Activated naive CD8-positive, alpha-beta T cell treated with anti-CD3 and anti-CD28 coated beads, Interleukin-2, amount 50 U/mL, for 16 hours (primary cell): Measurements from ENCODE around the gene TTBK2.
"Not testable (repeated sequence)": the region's sequence is repeated elsewhere in the genome, so short reads cannot be mapped to it uniquely, and the experiment has no call there.

Experiments used
- DNase-seq: peaks from one replicate; pipeline ENCODE4 v3.0.0-alpha.2; 2020; ENCODE audit warnings: low read depth, low spot score

The TTBK2 gene

DNA sequence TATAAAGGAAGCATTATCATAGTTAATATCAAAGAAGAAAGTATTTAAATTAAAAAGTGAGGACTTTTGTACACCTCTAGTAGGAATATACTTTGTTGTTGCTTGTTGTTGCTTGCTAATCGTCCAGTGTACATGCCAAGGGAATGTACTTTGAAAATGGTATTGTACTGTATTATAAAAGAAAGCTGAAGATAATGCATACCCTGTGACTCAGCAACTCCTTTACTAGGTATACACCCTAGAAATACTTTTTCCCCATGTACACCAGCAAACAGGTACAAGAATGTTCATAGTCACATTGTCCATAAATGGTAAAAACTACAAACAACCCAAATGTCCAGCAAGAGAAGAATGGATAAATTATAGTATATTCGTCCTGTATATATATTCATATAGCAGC lies 12.0 kb downstream of the TTBK2 start:
- DNase-seq, result no peak

DNA sequence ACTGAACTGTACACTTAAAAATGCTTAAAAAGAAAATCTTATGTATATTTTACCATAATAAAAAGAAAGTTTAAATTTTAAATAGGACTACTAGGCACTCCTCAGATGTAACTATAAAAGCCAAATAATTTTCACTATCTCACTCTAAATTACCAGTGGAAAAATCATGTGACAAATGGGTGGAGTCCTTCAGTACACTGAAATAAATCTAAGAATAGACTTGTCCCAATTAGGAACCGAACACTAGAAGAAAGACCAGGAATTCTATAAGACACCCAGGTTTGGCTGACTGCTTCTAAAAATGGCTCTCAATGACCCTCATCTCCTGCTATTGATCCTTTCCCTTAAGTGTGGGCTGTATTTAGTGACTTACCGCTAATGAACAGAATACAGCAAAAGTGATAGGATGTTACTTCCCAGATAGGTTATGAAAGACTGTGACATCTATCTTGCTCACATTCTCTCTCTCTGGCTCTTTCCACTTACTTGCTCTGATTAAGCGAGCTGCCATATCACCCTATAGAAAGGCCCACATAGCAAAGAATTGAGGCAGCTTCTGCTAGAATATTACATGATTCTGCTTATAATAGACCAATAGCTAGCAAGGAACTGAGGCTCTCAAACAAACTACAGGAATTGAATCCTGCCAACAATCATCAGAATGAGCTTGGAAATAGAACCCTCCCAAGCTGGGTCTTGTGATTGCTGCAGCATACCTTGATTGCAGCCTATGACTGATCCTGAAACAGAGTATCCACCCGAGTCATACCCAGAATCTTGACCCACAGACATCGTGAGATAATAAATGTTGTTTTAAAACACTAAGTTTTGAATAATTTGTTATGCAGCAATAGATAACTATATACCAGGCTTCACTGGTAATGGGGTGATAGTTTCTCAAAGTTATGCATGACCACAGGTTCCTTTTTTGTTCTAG lies 16.9 kb downstream of the TTBK2 start:
- DNase-seq, result no peak

DNA sequence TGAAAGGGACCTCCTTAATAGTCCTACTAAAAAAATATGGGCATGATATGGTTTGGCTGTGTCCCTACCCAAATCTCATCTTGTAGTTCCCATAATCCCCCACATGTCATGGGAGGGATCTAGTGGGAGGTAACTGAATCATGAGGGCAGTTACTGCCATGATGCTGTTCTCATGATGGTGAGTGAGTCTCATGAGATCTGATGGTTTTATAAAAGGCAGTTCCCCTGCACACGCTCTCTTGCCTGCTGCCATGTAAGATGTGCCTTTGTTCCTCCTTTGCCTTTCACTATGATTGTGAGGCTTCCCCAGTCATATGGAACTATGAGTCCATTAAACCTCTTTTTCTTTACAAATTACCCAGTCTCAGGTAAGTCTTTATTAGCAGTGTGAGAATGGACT lies 26.7 kb downstream of the TTBK2 start:
- not testable (repeated sequence) for DNase-seq

DNA sequence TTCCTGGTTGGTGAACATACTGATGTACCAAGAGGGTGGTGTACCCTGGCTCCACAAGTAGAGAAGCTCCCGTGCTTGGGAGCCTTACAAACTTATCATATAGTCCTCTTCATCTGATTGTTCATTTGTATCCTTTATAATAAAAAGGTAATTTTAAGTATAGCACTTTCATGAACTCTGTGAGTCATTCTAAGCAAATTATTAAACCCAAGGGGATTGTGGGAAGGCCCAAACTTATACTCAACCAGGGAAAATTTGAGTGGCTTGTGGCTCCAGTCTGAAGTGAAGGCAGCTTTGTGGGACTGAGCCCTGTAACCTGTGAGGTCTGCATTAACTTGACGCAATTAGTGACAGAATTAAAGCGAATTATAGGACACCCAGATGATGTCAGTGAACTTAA lies 29.0 kb downstream of the TTBK2 start:
- no peak for DNase-seq

DNA sequence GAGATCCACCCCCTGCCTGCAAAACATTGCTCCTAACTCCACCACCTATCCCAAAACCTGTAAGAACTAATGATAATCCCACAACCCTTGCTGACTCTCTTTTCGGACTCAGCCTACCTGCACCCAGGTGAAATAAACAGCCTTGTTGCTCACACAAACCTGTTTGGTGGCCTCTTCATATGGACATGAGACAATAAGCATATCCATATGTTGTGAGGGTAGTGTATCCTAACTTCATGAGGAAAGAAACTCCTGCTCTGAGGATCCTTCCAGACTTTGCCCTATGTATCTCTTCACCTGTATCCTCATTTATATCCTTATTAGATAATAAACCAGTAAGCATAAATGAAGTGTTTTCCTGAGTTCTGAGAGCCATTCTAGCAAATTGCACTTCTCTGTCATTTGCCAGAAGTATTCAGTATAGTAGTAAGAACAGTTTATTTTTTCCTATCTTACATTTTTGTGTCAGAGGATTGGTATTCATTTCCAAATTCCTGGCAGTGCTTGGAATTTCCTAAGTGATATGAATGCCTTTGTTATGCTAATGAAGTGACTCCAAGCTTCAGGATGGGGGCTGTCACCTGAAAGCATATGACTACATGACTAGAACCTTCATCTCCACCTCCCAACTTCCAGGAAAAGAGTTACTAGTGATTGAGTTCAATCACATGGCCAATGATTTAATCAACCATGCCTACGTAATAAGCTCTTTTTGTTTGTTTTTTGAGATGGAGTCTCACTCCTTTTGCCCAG lies 30.2 kb downstream of the TTBK2 start:
- no peak for DNase-seq

DNA sequence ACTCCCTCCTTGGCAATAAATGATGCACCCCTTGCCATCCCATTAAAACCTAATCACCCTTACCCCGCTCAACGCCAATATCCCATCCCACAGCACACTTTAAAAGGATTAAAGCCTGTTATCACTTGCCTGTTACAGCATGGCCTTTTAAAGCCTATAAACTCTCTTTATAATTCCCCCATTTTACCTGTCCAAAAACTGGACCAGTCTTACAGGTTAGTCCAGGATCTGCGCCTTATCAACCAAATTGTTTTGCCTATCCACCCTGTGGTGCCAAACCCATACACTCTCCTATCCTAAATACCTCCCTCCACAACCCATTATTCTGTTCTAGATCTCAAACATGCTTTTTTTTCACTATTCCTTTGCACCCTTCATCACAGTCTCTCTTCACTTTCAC lies 33.2 kb downstream of the TTBK2 start:
- DNase-seq, result not testable (repeated sequence)

DNA sequence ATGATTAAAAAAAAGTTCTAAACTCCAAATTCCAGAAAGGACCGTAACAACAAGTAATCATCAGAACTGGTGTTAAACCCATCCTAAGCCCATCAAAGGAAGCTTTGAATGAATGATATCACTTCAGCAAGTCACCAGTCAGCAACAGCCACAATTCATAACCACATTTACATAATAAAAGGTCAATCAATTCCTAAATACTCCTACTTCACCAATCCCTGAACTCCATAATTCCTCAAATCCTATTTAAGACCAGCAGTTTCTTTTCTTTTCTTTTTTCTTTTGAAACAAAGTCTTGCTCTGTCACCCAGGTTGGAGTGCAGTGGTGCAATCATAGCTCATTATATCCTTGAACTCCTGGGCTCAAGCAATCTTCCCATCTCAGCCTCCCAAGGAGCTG lies 40.5 kb downstream of the TTBK2 start:
- no peak for DNase-seq

DNA sequence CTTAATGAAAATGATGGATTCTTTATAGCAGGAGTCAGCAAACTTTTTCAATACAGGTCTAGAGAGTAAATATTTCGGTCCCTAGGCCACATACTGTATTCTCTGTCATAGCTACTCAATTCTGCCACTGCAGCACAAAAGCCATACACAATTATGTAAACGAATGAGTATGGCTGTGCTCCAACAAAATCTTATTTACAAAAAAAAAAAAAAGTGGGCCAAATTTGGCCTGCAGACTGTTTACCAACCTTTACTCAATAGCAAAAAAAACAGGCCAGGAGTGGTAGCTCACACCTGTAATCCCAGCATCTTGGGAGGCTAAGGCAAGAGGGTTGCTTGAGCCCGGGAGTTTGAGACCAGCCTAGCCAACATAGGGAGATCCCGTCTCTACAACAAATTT lies 41.1 kb downstream of the TTBK2 start:
- no peak for DNase-seq

DNA sequence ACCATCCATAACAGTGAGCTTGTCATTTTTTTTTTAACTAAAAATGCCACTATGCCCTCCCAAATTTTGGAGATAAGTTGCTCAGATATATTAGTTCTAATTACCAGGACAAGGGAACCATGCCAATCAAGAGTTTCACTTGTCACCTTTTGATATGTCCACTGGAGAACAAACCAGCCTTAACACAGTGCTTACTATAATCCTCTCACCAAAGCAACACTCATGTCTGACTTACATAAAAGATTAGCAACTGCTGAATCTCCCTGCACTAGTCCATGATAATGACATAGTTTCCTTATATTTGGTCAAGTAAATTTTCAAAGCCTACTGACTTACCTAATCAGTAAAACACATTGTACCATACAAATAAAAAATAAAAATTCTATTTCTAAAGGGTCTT lies 44.4 kb downstream of the TTBK2 start:
- DNase-seq, result no peak

DNA sequence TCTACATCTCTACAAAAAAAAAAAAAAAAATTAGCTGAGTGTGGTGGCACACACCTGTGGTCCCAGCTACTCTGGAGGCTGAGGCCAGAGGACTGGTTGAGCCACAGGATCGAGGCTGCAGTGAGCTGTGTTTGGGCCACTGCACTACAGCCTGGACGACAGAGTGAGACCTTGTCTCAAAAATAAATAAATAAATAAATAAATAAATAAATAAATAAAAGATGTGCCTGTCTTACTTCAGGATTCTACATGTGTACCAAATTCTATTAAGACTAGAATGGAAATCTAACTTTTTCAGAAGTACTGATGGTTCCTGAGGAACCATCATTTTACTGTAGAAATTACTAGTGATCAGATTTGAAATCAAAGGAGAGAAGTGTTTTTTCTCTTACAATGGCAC lies 51.9 kb downstream of the TTBK2 start:
- DNase-seq, result no peak

DNA sequence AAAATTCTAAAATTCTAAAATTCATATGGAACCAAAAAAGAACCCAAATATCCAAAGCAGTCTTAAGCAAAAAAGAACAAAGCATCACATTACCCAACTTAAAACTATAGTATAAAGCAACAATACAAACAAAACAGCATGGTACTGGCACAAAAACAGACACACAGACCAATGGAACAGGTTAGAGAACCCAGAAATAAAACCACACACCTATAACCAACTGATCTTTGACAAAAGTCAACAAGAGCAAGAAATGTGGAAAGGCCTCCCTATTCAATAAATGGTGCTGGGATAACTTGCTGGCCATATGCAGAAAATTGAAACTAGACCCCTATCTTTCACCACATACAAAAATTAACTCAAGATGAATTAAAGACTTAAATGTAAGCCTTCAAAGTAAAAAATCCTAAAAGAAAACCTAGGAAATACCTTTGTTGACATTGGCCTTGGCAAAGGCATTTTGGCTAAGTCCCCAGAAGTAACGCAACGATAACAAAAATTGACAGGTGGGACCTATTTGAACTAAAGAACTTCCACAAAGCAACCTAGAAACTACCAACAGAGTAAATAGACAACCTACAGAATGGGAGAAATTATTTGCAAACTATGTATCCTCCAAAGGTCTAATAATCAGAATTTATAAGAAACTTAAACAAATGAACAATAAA lies 56.9 kb downstream of the TTBK2 start:
- DNase-seq, result no peak

DNA sequence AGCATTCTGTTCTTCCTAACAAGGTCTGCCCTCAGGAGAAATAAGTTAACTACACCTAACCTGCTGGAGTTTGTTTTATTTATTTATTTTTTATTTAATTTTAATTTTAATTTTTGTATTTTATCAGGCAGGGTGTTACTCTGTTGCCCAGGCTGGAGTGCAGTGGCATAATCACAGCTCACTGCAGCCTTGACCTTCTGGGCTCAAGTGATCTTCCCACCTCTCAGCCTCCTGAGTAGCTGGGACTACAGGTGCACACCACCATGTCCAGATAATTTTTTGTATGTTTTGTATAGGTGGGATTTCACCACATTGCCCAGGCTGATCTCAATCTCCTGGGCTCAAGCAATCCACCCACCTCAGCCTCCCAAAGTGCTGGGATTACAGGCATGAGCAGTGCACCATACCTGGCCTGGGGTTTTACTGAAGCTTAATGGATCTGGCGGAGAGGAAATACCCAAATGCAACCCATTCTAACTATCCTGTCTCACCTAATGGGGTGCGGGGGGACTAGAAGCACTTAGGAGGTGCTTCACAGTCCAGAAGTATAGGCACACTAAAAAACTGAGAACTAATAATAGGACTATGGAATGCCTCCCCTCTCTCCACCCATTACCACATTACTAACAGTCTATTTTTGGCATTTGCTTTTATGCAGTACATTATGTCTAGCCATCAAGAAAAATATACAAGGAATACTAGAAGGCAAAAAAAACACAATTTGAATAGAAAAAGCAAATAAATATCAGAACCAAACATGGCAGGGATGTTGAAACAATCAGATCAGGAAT lies 61.4 kb downstream of the TTBK2 start:
- DNase-seq, result no peak

DNA sequence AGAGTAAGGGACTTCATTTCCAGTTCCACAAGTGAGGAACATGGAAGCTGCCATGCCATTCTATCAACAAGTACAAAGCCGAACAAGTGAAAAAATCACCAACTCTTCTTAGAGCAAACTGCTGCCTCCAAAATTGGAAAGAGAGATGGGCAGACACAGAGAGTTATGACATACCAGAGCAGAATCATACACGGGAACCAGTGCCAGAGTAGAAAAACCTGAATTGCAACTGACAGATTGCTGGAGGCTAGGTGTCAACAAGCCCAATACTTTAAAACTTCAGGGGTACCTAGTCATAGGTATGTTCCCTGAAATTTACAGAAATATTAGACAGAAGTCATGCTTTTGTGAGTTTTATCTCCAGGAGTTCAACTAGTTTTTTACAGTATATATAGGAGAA lies 62.0 kb downstream of the TTBK2 start:
- DNase-seq, result no peak

DNA sequence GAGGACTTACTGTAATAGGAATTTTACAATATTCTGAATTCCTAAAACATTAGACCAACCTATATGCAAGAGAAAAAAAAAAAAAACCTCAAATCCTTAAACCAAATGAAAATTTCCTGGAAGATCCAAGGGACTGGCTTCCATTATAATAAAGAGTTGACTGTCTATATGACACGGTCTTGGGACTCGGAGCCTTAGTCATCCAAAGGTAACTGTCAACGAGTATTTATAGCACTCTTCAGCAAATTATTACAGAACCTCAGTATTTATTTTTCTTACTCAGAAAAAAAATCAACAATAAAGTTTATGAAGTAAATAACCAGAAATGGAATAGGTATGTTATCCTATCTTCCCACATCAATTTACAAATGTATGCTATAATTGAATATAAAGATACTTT lies 66.0 kb downstream of the TTBK2 start:
- DNase-seq, result no peak

DNA sequence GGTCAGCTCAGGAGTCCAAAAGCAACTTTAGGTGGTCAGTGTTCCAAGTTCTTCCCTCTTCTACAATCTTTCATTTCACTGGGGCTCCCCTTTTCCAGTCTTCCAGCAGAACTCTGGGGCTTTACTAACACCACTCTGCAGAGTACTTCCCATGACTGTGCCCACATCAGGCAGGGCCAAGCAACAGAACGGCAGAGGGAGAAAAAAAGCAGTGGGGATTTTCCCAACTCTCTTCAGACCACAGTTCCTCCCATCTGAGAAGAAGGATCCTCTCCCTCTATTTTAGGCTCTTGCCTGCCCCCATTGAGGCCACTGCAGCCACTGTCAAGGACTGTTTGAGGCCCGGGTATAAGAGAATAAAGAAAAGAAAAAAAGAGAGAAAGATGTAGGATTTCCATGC lies 70.7 kb downstream of the TTBK2 start:
- no peak for DNase-seq

DNA sequence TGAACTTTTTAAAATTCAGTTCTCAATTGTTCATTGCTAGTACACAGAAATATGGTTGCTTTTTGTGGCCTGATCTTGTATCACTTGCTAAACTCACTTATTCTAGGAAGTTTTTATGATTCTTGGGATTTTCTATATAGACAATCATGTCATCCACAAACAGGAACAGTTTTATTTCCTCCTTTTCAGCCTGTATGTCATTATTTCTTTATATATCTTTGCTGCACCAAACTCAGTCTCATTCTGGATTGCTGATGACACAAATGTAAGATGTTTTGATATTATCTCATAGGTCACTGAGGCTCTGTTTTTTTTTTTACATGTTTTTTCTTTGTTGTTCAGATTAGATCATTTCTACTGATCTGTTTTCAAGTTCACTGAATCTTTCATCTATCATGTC lies 71.7 kb downstream of the TTBK2 start:
- no peak for DNase-seq

DNA sequence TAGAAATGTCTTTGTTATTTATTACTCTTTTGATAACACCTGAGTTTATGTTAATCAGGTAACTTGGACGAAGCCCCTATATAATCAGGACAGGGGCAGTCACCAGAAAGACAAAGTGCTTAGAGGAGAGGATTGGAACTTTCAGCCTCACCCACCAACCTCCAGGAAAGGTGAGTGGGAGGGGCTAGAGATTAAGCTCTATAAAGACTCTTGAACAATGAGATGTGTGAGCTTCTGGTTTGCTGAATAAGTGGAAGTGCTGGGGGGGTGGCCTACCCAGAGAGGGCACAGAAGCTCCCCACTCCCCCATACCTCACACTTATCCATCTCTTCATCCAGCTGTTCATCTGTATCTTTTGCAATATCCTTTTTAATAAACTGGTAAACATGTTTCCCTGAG lies 73.9 kb downstream of the TTBK2 start:
- DNase-seq, result no peak

DNA sequence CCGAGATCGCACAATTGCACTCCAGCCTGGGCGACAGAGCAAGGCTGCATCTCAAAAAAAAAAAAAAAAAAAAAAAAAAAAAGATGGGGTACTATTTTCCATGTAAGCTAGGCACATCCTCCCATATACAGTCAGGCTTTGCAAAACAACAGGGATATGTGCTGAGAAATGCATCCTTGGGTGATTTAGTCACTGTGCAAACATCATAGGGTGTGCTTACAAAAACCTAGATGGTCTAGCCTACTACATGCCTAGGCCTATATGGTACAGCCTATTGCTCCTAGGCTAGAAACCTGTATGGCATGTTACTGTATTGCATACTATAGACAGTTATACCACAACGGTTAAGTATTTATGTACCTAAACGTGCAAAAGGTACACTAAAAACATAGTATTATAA lies 75.0 kb downstream of the TTBK2 start:
- DNase-seq, result no peak

DNA sequence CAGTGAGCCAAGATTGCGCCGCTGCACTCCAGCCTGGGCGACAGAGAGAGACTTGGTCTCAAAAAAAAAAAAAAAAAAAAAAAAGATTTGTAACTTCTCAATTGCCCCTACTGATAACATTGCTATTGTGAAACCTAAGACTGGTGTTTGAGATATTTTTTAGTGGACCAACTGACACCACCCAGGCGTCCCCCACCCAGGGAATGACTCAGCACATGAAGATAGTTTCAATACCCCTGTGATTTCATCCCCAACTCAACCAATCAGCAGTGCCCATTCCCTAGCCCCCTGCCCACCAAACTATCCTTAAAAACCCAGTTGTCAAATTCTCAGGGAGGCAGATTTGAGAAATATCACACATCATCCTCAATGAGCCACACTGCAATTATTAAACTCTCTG lies 76.9 kb downstream of the TTBK2 start:
- no peak for DNase-seq

DNA sequence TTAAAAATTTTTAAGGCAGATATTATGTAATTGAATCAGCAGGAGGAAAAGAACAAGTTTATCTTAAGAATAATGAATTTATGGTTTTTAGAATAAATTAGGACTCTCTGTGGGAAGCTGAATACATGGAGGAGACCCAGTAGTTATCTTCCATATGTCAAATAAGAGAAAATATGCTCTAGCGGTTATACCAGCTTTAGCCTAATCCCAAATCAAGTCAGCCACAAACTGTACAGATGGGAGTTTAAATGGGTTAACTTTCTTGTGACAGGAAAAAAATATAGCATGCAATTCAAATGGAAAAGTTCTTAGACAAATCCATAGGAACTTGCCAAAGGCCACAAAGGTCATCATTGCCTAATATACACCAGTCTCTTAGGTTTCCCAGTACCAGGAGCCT lies 84.3 kb downstream of the TTBK2 start:
- no peak for DNase-seq

DNA sequence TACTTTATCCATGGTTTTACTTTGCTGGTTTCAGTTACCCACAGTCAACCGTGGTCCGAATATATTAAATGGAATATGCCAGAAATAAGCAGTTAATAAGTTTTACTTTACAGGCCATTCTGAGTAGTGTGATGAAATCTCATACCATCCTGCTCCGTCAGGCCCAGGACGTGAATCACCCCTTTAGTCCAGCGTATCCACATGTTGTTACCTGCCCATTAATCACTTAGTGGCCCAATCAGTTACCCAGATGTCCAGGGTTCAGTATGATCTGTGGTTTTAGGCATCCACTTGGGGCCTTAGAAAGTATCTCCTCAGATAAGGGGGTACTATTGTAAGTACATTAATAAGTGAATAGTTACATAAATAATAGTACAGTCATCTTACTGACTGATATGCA lies 88.0 kb downstream of the TTBK2 start:
- no peak for DNase-seq
